ENCODE data around the gene ZBTB20. TPM values are rescaled to one million over a fixed set of nuclear protein-coding genes. Genes with fewer than 3 reads are reported as not detected.

The ZBTB20 gene
- total RNA-seq, 1 donor from 2014 or later = 61.0 TPM

- no peak overlapping the region for H3K4me3 ChIP-seq
- H3K36me3 ChIP-seq = no peaks in the 10 kb centered on the region
- H3K27me3 ChIP-seq = no peaks in the 10 kb centered on the region
- H3K27ac ChIP-seq = no peak overlapping the region
- no peaks in the 10 kb centered on the region for H3K4me1 ChIP-seq
- DNase-seq = no peak
- H3K9me3 ChIP-seq = no peaks in the 10 kb centered on the region
- TF ChIP-seq, protein P1, sequence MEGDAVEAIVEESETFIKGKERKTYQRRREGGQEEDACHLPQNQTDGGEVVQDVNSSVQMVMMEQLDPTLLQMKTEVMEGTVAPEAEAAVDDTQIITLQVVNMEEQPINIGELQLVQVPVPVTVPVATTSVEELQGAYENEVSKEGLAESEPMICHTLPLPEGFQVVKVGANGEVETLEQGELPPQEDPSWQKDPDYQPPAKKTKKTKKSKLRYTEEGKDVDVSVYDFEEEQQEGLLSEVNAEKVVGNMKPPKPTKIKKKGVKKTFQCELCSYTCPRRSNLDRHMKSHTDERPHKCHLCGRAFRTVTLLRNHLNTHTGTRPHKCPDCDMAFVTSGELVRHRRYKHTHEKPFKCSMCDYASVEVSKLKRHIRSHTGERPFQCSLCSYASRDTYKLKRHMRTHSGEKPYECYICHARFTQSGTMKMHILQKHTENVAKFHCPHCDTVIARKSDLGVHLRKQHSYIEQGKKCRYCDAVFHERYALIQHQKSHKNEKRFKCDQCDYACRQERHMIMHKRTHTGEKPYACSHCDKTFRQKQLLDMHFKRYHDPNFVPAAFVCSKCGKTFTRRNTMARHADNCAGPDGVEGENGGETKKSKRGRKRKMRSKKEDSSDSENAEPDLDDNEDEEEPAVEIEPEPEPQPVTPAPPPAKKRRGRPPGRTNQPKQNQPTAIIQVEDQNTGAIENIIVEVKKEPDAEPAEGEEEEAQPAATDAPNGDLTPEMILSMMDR (IDR thresholded peaks at IDR 0.05) = no peak
- intact Hi-C loops (cut with DNase I) = no loop called here
- ATAC-seq = no peak
Observed at GRCh38 chr3:114597871-114598270, 549.2 kb downstream of the ZBTB20 start.

GRCh38 chr3:114597012-114597411, 550.1 kb downstream of the ZBTB20 start:
- Histone ChIP-seq H3K27me3 (no peaks in the 10 kb centered on the region), H3K27ac (no peak overlapping the region), H3K4me3 (no peak overlapping the region), H3K9me3 (no peaks in the 10 kb centered on the region), H3K4me1 (no peaks in the 10 kb centered on the region), H3K36me3 (no peaks in the 10 kb centered on the region)
- DNase-seq (no peak), ATAC-seq (no peak)
- TF ChIP-seq, protein P1 (IDR thresholded peaks at IDR 0.05) = no peak
- intact Hi-C loops (cut with DNase I) = no loop called here

- intact Hi-C loops (cut with DNase I) = no loop called here
- no peak overlapping the region for H3K4me3 ChIP-seq
Observed at GRCh38 chr3:114596147-114596546, 550.9 kb downstream of the ZBTB20 start.

GRCh38 chr3:114595522-114596028, 551.5 kb downstream of the ZBTB20 start:
- H3K4me1 ChIP-seq = no peaks in the 10 kb centered on the region
- TF ChIP-seq, protein P1 (IDR thresholded peaks at IDR 0.05) = no peak
- H3K9me3 ChIP-seq = no peaks in the 10 kb centered on the region
- intact Hi-C loops (cut with DNase I) = no loop called here
- DNase-seq (no peak), ATAC-seq (no peak)
- no peak overlapping the region for H3K4me3 ChIP-seq
- no peak overlapping the region for H3K27ac ChIP-seq
- no peaks in the 10 kb centered on the region for H3K27me3 ChIP-seq
- no peaks in the 10 kb centered on the region for H3K36me3 ChIP-seq

More at GRCh38 chr3:114596147-114596546, 550.9 kb downstream of the ZBTB20 start:
- no peak for DNase-seq
- no peaks in the 10 kb centered on the region for H3K36me3 ChIP-seq
- no peaks in the 10 kb centered on the region for H3K4me1 ChIP-seq
- ATAC-seq = no peak
- no peaks in the 10 kb centered on the region for H3K27me3 ChIP-seq
- TF ChIP-seq, protein P1 (IDR thresholded peaks at IDR 0.05) = no peak
- H3K27ac ChIP-seq = no peak overlapping the region
- no peaks in the 10 kb centered on the region for H3K9me3 ChIP-seq

DNA sequence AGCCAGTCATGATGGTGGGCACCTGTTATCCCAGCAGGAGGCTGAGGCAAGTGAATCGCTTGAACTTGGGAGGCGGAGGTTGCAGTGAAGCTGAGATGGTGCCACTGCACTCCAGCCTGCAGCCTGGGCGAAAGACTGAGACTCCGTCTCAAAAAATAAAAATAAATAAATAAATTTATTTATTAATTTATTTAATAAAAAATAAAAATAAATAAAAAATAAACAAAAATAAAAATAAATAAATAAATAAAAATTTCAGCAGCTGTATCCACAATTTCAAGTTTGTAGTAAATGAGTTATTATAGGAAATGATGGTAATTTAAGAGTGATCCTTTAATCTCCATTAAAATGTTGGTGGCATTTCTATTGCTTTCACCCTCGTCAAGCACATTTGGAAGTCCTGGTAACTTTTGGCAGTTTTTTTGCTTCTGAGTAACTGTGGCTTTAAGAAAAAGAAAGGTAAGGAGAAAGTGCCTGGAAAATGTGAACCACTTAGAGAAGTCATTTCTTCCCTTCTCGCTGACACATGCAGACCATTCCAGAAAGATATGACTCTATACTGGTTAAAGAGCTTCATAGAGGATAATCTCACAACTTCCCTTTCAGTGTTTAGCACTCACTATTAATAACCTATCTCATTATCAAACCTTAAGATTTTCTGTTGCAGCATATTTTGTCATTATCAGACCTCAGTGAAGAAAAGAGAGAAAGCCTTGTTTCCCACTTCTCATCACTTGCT, 556.6 kb downstream of the ZBTB20 start:
- no peaks in the 10 kb centered on the region for H3K36me3 ChIP-seq
- no peak for ATAC-seq
- no peaks in the 10 kb centered on the region for H3K9me3 ChIP-seq
- intact Hi-C loops (cut with DNase I) = no loop called here
- no peak for DNase-seq
- no peaks in the 10 kb centered on the region for H3K27me3 ChIP-seq
- H3K4me1 ChIP-seq = peaks cover under 1% of the 10 kb centered on the region
- TF ChIP-seq, protein P1 (IDR thresholded peaks at IDR 0.05) = no peak
- H3K4me3 ChIP-seq = no peak overlapping the region
- no peak overlapping the region for H3K27ac ChIP-seq

Data from upper lobe of right lung (tissue), 1 donor.